WERI-Rb-1 (cell line): Measurements from ENCODE around the gene ITGB2.
"Not testable (repeated sequence)": the region's sequence is repeated elsewhere in the genome, so short reads cannot be mapped to it uniquely, and the experiment has no call there.

ENCODE experiments used
- DNase-seq: peaks from one replicate; pipeline ENCODE4 v3.0.0-alpha.2; 2020
- H3K27ac ChIP-seq: fragments of 250-450 bp; sonication (Bioruptor Pico); 2 replicates; pipeline ENCODE4 v1.5.1; 2020; ENCODE audit warnings: mild to moderate bottlenecking, moderate library complexity
- H3K27me3 ChIP-seq: fragments of 250-450 bp; sonication (Bioruptor Pico); 2 replicates; pipeline ENCODE4 v1.5.1; 2021; ENCODE audit warnings: mild to moderate bottlenecking, low read depth, moderate library complexity; ENCODE audit not compliant: insufficient read depth, severe bottlenecking
- H3K36me3 ChIP-seq: fragments of 250-450 bp; sonication (Bioruptor Pico); 2 replicates; pipeline ENCODE4 v1.5.1; 2020; ENCODE audit warnings: mild to moderate bottlenecking, moderate library complexity
- H3K4me3 ChIP-seq: 2 replicates; pipeline ENCODE4 v1.5.1; 2011; ENCODE audit warnings: low read depth, mild to moderate bottlenecking, control low read depth, low read length
- H3K9me3 ChIP-seq: fragments of 250-450 bp; sonication (Bioruptor Pico); 2 replicates; pipeline ENCODE4 v1.5.1; 2021; ENCODE audit warnings: mild to moderate bottlenecking, moderate library complexity; ENCODE audit not compliant: severe bottlenecking
- TF ChIP-seq, protein P1 (sequence below): IDR thresholded peaks from 2 replicates; pipeline ENCODE4 v1.5.1; 2011; ENCODE audit warnings: low read depth, mild to moderate bottlenecking, control low read depth, inconsistent platforms, low read length

ITGB2 gene

DNA sequence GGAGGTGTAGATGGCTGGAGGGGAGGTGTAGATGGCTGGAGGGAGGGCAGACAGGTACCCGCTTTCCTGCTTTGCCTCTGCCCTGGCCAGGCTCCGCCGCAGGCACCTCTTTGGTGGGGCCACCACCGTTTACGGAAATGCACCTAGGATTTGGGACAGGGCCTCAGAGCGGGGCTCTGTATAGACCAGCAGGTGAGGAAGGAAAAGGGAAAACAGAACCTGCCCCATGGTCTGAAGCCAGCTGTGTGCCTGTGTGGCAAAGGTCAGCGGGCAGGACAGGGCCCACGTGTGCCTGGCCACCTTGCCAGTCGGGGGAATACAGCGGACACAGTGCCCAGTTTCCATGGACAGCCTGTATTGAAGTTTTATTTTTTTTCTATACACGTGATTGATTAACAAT, 35.1 kb downstream of the ITGB2 start:
- no peaks in the 10 kb centered on the region for H3K9me3 ChIP-seq
- DNase-seq, result no peak
- TF ChIP-seq, protein P1, sequence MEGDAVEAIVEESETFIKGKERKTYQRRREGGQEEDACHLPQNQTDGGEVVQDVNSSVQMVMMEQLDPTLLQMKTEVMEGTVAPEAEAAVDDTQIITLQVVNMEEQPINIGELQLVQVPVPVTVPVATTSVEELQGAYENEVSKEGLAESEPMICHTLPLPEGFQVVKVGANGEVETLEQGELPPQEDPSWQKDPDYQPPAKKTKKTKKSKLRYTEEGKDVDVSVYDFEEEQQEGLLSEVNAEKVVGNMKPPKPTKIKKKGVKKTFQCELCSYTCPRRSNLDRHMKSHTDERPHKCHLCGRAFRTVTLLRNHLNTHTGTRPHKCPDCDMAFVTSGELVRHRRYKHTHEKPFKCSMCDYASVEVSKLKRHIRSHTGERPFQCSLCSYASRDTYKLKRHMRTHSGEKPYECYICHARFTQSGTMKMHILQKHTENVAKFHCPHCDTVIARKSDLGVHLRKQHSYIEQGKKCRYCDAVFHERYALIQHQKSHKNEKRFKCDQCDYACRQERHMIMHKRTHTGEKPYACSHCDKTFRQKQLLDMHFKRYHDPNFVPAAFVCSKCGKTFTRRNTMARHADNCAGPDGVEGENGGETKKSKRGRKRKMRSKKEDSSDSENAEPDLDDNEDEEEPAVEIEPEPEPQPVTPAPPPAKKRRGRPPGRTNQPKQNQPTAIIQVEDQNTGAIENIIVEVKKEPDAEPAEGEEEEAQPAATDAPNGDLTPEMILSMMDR, result no peak
- no peak overlapping the region for H3K4me3 ChIP-seq
- H3K27me3 ChIP-seq, result no peaks in the 10 kb centered on the region
- no peak overlapping the region for H3K27ac ChIP-seq
- no peaks in the 10 kb centered on the region for H3K36me3 ChIP-seq

DNA sequence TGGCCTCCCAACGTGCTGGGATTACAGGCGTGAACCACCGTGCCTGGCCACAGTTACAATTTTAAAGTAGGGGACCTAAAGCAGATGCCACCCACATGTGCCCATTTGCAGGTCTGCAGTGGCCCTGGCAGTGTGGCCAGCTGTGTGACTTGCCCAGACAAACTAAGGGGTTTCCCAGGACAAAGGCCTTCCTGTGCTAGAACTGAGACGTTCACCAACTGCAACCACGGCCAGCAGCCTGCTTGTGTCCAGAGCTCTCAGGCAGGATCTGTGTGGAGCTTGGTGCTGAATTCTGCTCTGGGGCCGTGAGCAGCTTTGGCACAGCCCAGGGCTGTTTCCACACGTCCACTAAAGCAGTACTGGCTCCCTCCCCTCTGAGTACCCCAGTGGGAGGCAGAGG, 36.6 kb downstream of the ITGB2 start:
- Histone ChIP-seq H3K27ac (no peak overlapping the region), H3K9me3 (no peaks in the 10 kb centered on the region), H3K4me3 (no peak overlapping the region), H3K27me3 (no peaks in the 10 kb centered on the region), H3K36me3 (no peaks in the 10 kb centered on the region)
- TF ChIP-seq, protein P1, result no peak
- DNase-seq, result no peak

DNA sequence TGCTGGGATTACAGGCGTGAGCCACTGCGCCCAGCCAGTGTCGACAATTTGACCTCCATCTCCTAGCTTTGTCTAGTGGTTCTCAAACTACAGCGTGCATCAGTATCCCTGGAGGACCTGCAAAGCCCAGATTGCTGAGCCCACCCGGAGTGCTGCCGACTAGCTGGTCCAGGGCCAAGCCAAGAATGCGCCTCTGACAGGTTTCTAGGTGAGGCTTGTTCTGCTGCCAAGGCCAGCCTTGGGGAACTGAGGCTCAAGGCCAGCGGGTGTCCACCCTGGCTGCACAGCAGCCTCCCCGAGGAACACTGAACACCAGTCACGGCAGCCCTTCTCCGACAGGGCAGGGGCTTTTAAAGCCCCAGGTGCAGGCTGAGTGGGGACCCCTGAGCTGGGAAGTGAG, 37.4 kb downstream of the ITGB2 start:
- H3K9me3 ChIP-seq, result no peaks in the 10 kb centered on the region
- no peak overlapping the region for H3K27ac ChIP-seq
- no peaks in the 10 kb centered on the region for H3K36me3 ChIP-seq
- no peaks in the 10 kb centered on the region for H3K27me3 ChIP-seq
- no peak overlapping the region for H3K4me3 ChIP-seq
- TF ChIP-seq, protein P1, result no peak
- no peak for DNase-seq

DNA sequence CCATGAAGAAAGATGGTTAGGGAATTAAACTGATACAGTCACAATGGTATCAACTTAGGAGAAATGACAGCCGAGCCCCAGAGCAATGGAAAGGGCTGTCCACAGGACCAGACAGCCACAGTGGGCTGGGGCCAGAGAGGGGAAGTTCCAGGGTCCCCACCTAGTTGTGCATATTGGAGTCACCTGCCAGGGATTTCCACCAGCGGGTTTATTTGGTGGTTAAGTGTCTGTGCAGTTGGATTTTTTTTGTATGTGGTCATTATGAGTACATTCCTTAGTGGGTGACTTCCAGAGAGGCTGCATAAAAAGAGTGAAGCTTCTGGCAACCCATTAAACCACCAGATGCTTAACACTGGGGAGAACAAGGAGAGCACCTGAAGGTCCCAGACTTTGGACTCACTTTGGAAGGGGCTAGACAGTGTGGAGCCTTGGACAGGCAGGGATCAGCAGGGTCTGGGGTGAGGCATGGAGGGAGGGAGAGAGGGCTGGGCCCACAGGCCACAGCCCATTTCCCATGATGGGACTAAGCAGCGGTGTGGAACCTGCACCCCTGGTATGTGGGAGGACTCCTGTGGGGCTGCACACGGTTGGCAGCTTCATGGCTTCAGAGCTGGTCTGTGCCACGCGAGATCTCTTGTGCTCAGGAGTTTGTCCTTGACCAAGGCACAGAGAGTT, 39.4 kb downstream of the ITGB2 start:
- no peak overlapping the region for H3K4me3 ChIP-seq
- H3K27ac ChIP-seq, result no peak overlapping the region
- H3K9me3 ChIP-seq, result no peaks in the 10 kb centered on the region
- H3K27me3 ChIP-seq, result no peaks in the 10 kb centered on the region
- no peak for DNase-seq
- TF ChIP-seq, protein P1, result no peak
- H3K36me3 ChIP-seq, result no peaks in the 10 kb centered on the region

DNA sequence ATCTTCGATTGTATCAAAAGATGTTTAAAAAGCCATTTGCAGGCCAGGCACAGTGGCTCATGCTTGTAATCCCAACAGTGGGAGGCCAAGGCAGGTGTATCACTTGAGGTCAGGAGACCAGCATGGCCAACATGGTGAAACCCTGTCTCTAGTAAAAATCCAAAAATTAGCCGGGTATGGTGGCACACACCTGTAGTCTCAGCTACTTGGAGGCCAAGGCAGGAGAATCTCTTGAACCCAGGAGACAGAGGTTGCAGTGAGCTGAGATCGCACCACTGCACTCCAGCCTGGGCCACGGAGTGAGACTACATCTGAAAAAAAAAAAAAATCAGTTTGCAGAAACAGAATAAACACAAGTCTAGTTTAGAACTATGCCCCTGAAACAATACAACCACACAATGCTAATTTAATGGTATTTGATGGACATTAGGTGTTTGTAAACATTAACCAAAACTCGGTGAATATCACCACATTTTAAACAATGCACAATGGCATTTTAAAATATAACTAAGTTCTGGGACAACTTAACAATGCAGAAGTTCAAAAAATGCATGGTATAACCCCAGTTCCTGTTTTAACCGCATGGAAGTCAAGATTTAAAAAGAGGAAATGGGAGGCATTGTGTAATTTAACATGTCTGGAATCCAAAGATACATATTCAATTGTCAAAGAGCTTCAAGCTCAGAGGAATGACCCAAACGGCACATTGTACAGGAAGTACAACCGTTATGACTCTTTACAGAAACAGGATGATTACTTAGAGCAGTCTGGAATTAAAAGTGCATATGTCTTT, 40.1 kb downstream of the ITGB2 start:
- Histone ChIP-seq H3K9me3 (no peaks in the 10 kb centered on the region), H3K27ac (no peak overlapping the region)

DNA sequence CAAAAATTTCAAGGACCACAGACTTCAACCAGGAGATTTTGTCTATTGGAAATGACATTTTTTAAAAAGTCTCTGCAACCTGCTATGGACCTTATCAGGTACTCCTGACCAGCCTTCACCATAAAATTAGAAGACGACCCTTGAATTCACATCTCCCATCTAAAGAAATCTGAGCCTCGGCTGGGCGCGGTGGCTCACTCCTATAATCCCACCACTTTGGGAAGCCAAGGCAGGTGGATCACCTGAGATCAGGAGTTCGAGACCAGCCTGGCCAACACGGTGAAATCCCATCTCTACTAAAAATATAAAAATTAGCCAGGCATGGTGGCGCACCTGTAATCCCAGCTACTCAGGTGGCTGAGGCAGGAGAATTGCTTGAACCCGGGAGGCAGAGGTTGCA, 41.5 kb downstream of the ITGB2 start:
- not testable (repeated sequence) for H3K9me3 ChIP-seq, H3K36me3 ChIP-seq, H3K4me3 ChIP-seq, H3K27me3 ChIP-seq, DNase-seq, H3K27ac ChIP-seq

More for the DNA sequence above, 40.1 kb downstream of the ITGB2 start:
- DNase-seq, result no peak
- Histone ChIP-seq H3K27me3 (no peaks in the 10 kb centered on the region), H3K36me3 (no peaks in the 10 kb centered on the region), H3K4me3 (no peak overlapping the region)
- TF ChIP-seq, protein P1, result no peak
